Suprapubic skin (tissue), 3 donors: ENCODE measurements around the gene MICB.

Source experiments
- CTCF ChIP-seq, 2 donors: fragments of 200-600 bp in 1 of 2; fragments of 450-650 bp in 1 of 2; sonication (generic) in 1 of 2; IDR thresholded peaks; one replicate each; pipeline ENCODE4 v1.5.1; 2016 to 2019; ENCODE audit warnings: antibody characterized with exemption in 2 of 2, mild to moderate bottlenecking in 1 of 2, moderate library complexity in 1 of 2
- EP300 ChIP-seq: sonication (generic); formaldehyde crosslinking; IDR thresholded peaks from one replicate; pipeline ENCODE4 v1.6.1; 2017; ENCODE audit warnings: antibody characterized with exemption

DNA sequence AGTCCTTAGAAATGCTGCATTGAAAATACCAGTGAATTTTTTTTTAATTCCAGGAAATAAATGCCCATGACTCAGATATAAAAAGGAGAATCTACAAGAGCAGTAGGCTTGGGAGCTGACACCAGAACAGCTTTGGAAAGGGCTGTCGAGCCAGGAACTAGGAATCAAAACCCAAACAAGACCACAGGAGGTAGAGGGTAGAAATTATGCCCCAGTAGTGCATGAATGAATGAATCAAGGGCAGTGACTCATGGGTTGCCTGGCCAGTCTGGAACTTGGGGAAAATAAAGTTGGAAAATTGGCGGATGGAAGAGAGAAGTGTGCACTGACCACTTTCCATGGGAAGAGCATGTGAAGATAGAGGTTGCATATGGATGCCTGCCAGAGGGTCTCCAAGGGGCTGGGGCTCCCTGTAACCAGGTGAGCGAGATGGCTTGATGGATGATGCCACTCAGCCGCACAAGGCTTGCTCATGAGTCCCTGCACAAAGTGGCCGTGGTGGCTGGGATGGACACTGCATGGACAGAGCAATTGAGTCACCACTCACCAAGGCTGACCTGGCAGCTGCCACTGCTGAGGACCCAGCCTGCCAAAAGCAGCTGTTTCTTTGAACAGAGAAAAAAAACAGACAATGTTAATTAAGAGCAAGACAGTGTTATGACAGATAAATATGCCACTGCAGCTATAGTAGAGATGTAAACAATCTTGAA, 15.7 kb downstream of the MICB start:
- TF ChIP-seq CTCF (IDR thresholded peaks at IDR 0.05) = no peak
- no peak for TF ChIP-seq EP300
